CD14-positive monocyte (primary cell): ENCODE data around the gene PTX3. TPM values are rescaled to one million over a fixed set of nuclear protein-coding genes. Genes with fewer than 3 reads are reported as not detected.

Experiments used
- DNase-seq, 3 donors: peaks; one replicate each; pipeline ENCODE4 v3.0.0-alpha.2; 2011 to 2022
- H2AFZ ChIP-seq: 2 replicates; pipeline ENCODE4 v1.6.0; 2012; ENCODE audit warnings: mild to moderate bottlenecking, low read depth, low read length, inconsistent platforms; ENCODE audit not compliant: insufficient read depth, poor library complexity, severe bottlenecking
- H3K27ac ChIP-seq, 2 donors: 1 replicate in 1 of 2; 2 replicates in 1 of 2; pipeline ENCODE4 v1.5.1; 2012 to 2013; ENCODE audit warnings: low read length in 2 of 2, control low read depth in 1 of 2, inconsistent platforms in 1 of 2, low read depth in 1 of 2, mild to moderate bottlenecking in 1 of 2
- H3K27me3 ChIP-seq, 2 donors: one replicate each; pipeline versions ENCODE4 v1.6.0 to v1.6.1; 2011 to 2013; ENCODE audit warnings: low read length in 2 of 2; ENCODE audit not compliant: control insufficient read depth in 2 of 2, insufficient read depth in 2 of 2
- H3K36me3 ChIP-seq, 2 donors: replicated peaks in 1 of 2; 1 replicate in 1 of 2; 2 replicates in 1 of 2; pipeline versions ENCODE4 v1.5.1 to v1.6.1; 2012 to 2013; ENCODE audit warnings: low read length in 2 of 2, control low read depth in 1 of 2, inconsistent platforms in 1 of 2, mild to moderate bottlenecking in 1 of 2; ENCODE audit not compliant: insufficient read depth in 2 of 2, control insufficient read depth in 1 of 2
- H3K4me1 ChIP-seq, 2 donors: 1 replicate in 1 of 2; 2 replicates in 1 of 2; pipeline versions ENCODE4 v1.5.1 to v1.6.1; 2012 to 2013; ENCODE audit warnings: low read length in 2 of 2, control low read depth in 1 of 2, inconsistent platforms in 1 of 2, mild to moderate bottlenecking in 1 of 2, moderate library complexity in 1 of 2; ENCODE audit not compliant: insufficient read depth in 2 of 2, control insufficient read depth in 1 of 2
- H3K4me2 ChIP-seq: replicated peaks from 2 replicates; pipeline ENCODE3; 2012; ENCODE audit warnings: low read length, moderate library complexity, mild to moderate bottlenecking; ENCODE audit not compliant: poor library complexity, severe bottlenecking; ENCODE audit errors: extremely low read depth
- H3K4me3 ChIP-seq, 3 experiments: fragments of 200-600 bp in 1 of 3; sonication (generic) in 1 of 3; replicated peaks in 1 of 3; 1 replicate in 2 of 3; 2 replicates in 1 of 3; pipeline ENCODE4 v1.5.1; 2011 to 2013; ENCODE audit warnings: low read length in 3 of 3, mild to moderate bottlenecking in 3 of 3, control low read depth in 2 of 3, low read depth in 2 of 3, inconsistent platforms in 1 of 3, moderate library complexity in 1 of 3
- H3K79me2 ChIP-seq: 2 replicates; pipeline ENCODE4 v1.6.0; 2012; ENCODE audit warnings: mild to moderate bottlenecking, control low read depth, inconsistent platforms, low read length, moderate library complexity; ENCODE audit not compliant: insufficient read depth
- H3K9ac ChIP-seq: 2 replicates; pipeline ENCODE4 v1.6.0; 2017; ENCODE audit warnings: low read length, mild to moderate bottlenecking; ENCODE audit not compliant: insufficient read depth, poor library complexity, severe bottlenecking
- H3K9me3 ChIP-seq, 2 donors: replicated peaks in 1 of 2; 1 replicate in 1 of 2; 2 replicates in 1 of 2; pipeline versions ENCODE4 v1.5.1 to v1.6.1; 2012 to 2013; ENCODE audit warnings: low read length in 2 of 2, control low read depth in 1 of 2; ENCODE audit not compliant: control insufficient read depth in 1 of 2, insufficient read depth in 1 of 2
- H4K20me1 ChIP-seq: 2 replicates; pipeline ENCODE4 v1.6.0; 2012; ENCODE audit warnings: mild to moderate bottlenecking, low read length, control low read depth, moderate library complexity; ENCODE audit not compliant: insufficient read depth
- H3K27ac Mint-ChIP-seq, 7 donors: one replicate each; pipeline ENCODE4 v1.8.0; 2020; ENCODE audit warnings: mild to moderate bottlenecking in 7 of 7, mixed read lengths in 7 of 7, moderate library complexity in 6 of 7, inconsistent platforms in 2 of 7
- H3K27me3 Mint-ChIP-seq, 3 donors: one replicate each; pipeline ENCODE4 v1.8.0; 2021 to 2022; ENCODE audit warnings: low read depth in 3 of 3, mild to moderate bottlenecking in 3 of 3, mixed read lengths in 3 of 3, moderate library complexity in 3 of 3, inconsistent platforms in 1 of 3
- H3K36me3 Mint-ChIP-seq, 2 donors: one replicate each; pipeline ENCODE4 v1.8.0; 2020; ENCODE audit warnings: mixed read lengths in 2 of 2, inconsistent platforms in 1 of 2, mild to moderate bottlenecking in 1 of 2
- H3K4me1 Mint-ChIP-seq: one replicate; pipeline ENCODE4 v1.8.0; 2020; ENCODE audit warnings: mild to moderate bottlenecking, mixed read lengths
- H3K4me3 Mint-ChIP-seq, 2 donors: one replicate each; pipeline ENCODE4 v1.8.0; 2020; ENCODE audit warnings: mild to moderate bottlenecking in 2 of 2, mixed read lengths in 2 of 2, moderate library complexity in 1 of 2
- H3K9me3 Mint-ChIP-seq, 7 donors: one replicate each; pipeline ENCODE4 v1.8.0; 2020 to 2022; ENCODE audit warnings: mixed read lengths in 7 of 7, mild to moderate bottlenecking in 6 of 7, moderate library complexity in 6 of 7, inconsistent platforms in 2 of 7
- WGBS: methylation state at CpG from one replicate; pipeline ENCODE4 v1.1.5; 2013; ENCODE audit warnings: missing lambda C conversion rate; ENCODE audit not compliant: insufficient coverage; 5-methylcytosine and 5-hydroxymethylcytosine counted together
- intact Hi-C, 2 donors: fragments of 100-400 bp; cut with micrococcal nuclease; formaldehyde crosslinking; loops; one replicate each; pipeline versions ENCODE4 v1.15.0 to v1.15.1; 2023
- polyA plus RNA-seq, 3 donors: library from polyadenylated mRNA; depleted of rRNA in 1 of 3; unstranded in 2 of 3; stranded (reverse) in 1 of 3; fragments of 300-500 nt in 2 of 3; fragments of >200 nt in 1 of 3; fragmentation: Illumina TruSeq in 2 of 3; gene quantifications; 1 replicate in 2 of 3; 2 replicates in 1 of 3; pipeline ENCODE4 v1.2.3, GENCODE V29; 2012 to 2021
- TF ChIP-seq, protein P1 (sequence below): fragments of 200-600 bp; IDR thresholded peaks from one replicate; pipeline ENCODE4 v1.8.0; 2022; ENCODE audit warnings: antibody characterized with exemption, mild to moderate bottlenecking

Gene PTX3
- polyA plus RNA-seq, 3 donors: 9.1 to 84.5 (median 10.5) TPM

DNA sequence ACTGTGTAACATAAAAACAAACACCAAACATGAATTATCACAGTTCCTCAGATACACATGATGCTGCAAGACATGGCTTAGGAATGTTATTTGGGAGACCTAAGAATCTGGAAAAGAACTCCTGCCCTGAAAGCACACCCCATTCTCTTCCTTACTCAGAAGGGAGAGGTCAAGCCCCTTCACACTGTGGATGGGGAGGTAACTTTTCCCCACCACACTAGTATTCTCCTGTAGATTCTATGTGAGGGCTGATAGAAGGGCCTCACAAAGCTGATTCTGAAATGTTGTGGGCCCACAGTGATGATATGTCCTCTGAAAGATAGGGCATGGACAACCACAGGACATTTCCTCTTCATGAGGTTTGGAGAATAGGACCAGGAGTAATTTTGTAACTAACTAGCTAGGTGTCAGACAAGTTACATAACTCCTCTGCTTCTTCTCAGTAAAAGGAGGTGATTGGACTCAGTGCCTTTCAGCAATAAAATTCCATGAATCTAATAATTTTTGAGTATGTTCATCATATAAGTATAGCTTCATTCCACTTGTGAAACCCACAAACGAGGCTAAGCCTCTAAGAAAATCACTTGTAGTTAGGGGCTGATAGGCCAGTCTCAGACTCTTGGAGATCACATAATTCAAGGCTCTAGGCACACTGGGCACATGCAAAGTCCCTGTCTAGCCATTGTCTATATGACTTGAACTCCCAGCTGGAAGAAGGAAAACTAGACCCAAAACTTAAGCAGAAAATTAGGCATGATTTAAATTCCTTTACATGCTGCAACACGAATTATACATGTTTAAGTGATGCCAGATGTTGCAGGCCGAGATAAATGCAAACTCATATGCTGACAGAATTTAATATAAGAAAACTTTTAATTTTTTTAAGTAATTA, 7.5 kb downstream of the PTX3 start:
- Mint-ChIP-seq H3K9me3 (peaks cover 0 to 5% (median 4%) of the 10 kb centered on the region in 7 donors), H3K4me3 (no peak overlapping the region), H3K4me1 (peaks cover 40% of the 10 kb centered on the region), H3K27ac (peak overlapping the region in 3 of 7 donors; percentile 45 to 60 (median 52)), H3K27me3 (peaks cover 3 to 8% (median 5%) of the 10 kb centered on the region in 3 donors), H3K36me3 (peaks cover 14 to 25% of the 10 kb centered on the region in 2 donors)
- no CpG with 5 or more reads among the region's 3 CpGs for WGBS
- Histone ChIP-seq H3K36me3 (peaks cover 2 to 23% of the 10 kb centered on the region in 2 donors), H3K4me2 (no peak overlapping the region), H3K79me2 (no peaks in the 10 kb centered on the region), H3K9ac (no peak overlapping the region), H3K9me3 (no peaks in the 10 kb centered on the region), H4K20me1 (no peaks in the 10 kb centered on the region), H3K27ac (no peak overlapping the region), H2AFZ (no peak overlapping the region), H3K4me1 (peaks cover 32 to 43% of the 10 kb centered on the region in 2 donors), H3K27me3 (peaks cover 0 to 2% of the 10 kb centered on the region in 2 donors), H3K4me3 (no peak overlapping the region)
- intact Hi-C loops: no loop called here
- TF ChIP-seq, protein P1, sequence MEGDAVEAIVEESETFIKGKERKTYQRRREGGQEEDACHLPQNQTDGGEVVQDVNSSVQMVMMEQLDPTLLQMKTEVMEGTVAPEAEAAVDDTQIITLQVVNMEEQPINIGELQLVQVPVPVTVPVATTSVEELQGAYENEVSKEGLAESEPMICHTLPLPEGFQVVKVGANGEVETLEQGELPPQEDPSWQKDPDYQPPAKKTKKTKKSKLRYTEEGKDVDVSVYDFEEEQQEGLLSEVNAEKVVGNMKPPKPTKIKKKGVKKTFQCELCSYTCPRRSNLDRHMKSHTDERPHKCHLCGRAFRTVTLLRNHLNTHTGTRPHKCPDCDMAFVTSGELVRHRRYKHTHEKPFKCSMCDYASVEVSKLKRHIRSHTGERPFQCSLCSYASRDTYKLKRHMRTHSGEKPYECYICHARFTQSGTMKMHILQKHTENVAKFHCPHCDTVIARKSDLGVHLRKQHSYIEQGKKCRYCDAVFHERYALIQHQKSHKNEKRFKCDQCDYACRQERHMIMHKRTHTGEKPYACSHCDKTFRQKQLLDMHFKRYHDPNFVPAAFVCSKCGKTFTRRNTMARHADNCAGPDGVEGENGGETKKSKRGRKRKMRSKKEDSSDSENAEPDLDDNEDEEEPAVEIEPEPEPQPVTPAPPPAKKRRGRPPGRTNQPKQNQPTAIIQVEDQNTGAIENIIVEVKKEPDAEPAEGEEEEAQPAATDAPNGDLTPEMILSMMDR: no peak
- DNase-seq: no peak

DNA sequence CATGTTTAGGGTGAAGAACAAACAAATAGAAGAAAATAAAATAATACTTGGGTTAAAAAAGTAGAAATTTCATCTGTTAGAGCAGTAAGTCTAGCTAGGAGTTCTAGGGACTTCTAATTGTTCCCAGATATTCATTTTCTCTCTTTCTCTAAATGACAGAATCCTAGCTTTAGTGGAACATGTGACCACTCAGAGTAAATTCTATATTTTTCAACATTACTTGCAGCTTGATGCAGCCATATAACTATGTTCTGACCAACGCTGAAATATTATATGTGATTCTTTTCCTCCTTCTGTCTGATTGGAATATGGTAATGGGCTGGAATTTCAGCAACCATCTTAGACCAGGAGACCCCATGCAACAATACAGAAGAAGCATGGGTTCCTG, 8.1 kb downstream of the PTX3 start:
- Mint-ChIP-seq H3K4me1 (peaks cover 39% of the 10 kb centered on the region), H3K9me3 (peaks cover 0 to 5% (median 4%) of the 10 kb centered on the region in 7 donors), H3K27me3 (peaks cover 0 to 2% (median 0%) of the 10 kb centered on the region in 3 donors), H3K4me3 (no peak overlapping the region), H3K36me3 (peaks cover 13 to 19% of the 10 kb centered on the region in 2 donors), H3K27ac (peak overlapping the region in 6 of 7 donors; percentile 75 to 93 (median 89))
- Histone ChIP-seq H3K27me3 (no peaks in the 10 kb centered on the region), H3K4me3 (no peak overlapping the region), H3K36me3 (peaks cover 2 to 23% of the 10 kb centered on the region in 2 donors), H3K27ac (no peak overlapping the region), H3K9ac (no peak overlapping the region), H3K4me2 (no peak overlapping the region), H3K9me3 (no peaks in the 10 kb centered on the region), H3K4me1 (peaks cover 32 to 41% of the 10 kb centered on the region in 2 donors), H2AFZ (no peak overlapping the region), H3K79me2 (no peaks in the 10 kb centered on the region), H4K20me1 (no peaks in the 10 kb centered on the region)
- intact Hi-C loops: loop anchor here in 1 of 2 donors (5.0 kb wide), 1 partner anchor 282 kb away; the partner anchor contains the start of gene CCNL1
- WGBS: no CpG with 5 or more reads among the region's 1 CpG
- TF ChIP-seq, protein P1: no peak
- DNase-seq: no peak
